IPS-18a (cell line): ENCODE results near the gene KCNK17.

Experiments used
- H3K27ac ChIP-seq: one replicate; pipeline ENCODE4 v1.5.1; 2013; ENCODE audit warnings: low read length
- H3K27me3 ChIP-seq: one replicate; pipeline ENCODE4 v1.6.1; 2013; ENCODE audit warnings: mild to moderate bottlenecking, low read length; ENCODE audit not compliant: control insufficient read depth, insufficient read depth
- H3K36me3 ChIP-seq: one replicate; pipeline ENCODE4 v1.6.1; 2013; ENCODE audit warnings: low read depth, low read length; ENCODE audit not compliant: control insufficient read depth
- H3K4me1 ChIP-seq: one replicate; pipeline ENCODE4 v1.6.1; 2013; ENCODE audit warnings: low read depth, low read length; ENCODE audit not compliant: control insufficient read depth
- H3K4me3 ChIP-seq: one replicate; pipeline ENCODE4 v1.5.1; 2013; ENCODE audit warnings: low read length
- H3K9ac ChIP-seq: one replicate; pipeline ENCODE4 v1.6.1; 2013; ENCODE audit warnings: mild to moderate bottlenecking, low read length, moderate library complexity
- H3K9me3 ChIP-seq: one replicate; pipeline ENCODE4 v1.6.1; 2013; ENCODE audit warnings: low read depth, low read length; ENCODE audit not compliant: control insufficient read depth

Gene KCNK17

GRCh38 chr6:39347206-39347605 lies 33.0 kb upstream of the KCNK17 start:
- H3K4me3 ChIP-seq = no peak overlapping the region
- no peak overlapping the region for H3K27ac ChIP-seq
- H3K27me3 ChIP-seq = no peaks in the 10 kb centered on the region
- no peaks in the 10 kb centered on the region for H3K9me3 ChIP-seq
- H3K4me1 ChIP-seq = peaks cover 20% of the 10 kb centered on the region
- H3K9ac ChIP-seq = no peak overlapping the region
- H3K36me3 ChIP-seq = no peaks in the 10 kb centered on the region

DNA sequence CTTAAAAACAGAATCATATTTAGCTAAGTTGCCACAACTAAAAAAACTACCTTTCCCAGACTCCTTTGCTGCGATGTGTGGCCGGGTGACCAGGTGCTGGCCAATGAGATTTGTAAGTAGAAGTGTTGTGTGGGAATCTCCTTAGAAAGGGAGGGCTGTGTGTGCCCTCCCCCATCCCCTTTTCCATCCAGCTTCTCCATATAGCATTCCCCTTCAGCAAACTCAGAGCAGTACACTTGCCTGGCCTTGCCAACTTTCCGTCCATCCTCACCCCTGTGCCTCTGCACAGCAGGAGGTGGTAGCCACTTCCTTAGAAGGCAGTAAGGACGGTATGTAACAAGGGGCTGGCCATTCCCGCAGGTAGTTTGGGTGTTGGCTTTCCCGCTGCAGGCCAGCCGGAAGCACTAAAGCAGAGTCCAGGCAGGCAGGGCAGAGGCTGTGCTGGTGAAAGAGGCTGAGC lies 30.6 kb upstream of the KCNK17 start:
- no peak overlapping the region for H3K27ac ChIP-seq
- H3K27me3 ChIP-seq = no peaks in the 10 kb centered on the region
- no peaks in the 10 kb centered on the region for H3K36me3 ChIP-seq
- peaks cover 20% of the 10 kb centered on the region for H3K4me1 ChIP-seq
- H3K9me3 ChIP-seq = no peaks in the 10 kb centered on the region
- H3K9ac ChIP-seq = no peak overlapping the region
- H3K4me3 ChIP-seq = no peak overlapping the region

DNA sequence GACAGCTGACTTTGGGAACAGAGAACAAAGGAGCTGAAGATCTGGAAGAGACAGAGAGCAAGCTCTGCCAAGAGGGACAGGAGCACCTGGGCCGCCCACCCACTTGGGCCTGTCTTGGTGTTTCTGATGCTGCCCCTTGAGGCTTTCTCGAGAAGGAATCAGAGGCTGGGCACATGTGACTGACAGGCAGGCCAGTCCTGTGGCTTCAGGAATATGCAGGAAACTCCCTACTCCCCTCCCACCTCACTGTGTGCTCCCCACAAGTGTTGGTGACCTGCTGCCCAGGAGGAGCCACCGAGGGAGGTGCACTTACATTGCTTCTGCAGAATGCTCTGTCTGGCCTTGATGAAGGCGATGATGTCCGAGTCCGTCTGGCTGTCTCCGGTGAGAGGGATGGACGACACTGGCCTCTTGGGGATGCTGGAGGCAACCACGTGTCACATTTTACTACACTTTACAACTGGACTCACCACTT lies 29.2 kb upstream of the KCNK17 start:
- Histone ChIP-seq H3K4me3 (no peak overlapping the region), H3K36me3 (no peaks in the 10 kb centered on the region), H3K4me1 (peaks cover 24% of the 10 kb centered on the region), H3K9me3 (no peaks in the 10 kb centered on the region), H3K27me3 (no peaks in the 10 kb centered on the region), H3K27ac (no peak overlapping the region), H3K9ac (no peak overlapping the region)

DNA sequence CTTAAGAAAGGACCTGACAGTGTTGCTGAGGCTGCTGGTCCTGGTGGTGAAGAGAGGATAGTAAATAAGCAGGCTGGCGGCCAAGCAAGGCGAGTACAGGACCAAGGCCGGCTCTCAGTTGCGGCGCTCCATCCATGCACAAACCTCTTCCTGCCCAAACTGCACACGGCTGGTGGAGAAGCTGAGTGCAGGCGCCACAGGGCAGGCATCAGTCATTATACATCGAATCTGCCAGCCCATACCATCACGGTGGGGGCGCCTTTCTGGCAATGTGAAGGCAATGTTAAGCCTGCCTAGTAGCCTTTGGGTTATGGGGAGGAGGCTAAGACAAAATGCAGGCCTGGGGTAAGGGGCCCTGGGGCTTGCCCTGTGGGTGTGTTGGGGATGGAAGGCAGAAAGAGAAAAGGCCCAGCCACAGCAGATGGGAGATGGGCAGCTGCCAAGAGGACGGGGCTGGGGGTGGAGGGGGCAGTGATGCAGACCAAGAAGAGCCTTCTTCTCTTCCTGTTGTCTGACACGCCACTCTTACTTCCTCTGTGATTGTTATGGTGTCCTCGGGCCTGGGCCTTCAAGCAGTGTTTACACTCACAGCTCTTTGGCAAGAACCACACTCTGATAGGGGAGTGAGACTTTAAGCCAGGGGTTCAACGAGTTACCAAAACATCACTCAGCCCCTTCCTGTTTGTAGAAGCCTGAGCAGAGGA lies 28.6 kb upstream of the KCNK17 start:
- Histone ChIP-seq H3K4me3 (no peak overlapping the region), H3K9me3 (no peaks in the 10 kb centered on the region), H3K9ac (no peak overlapping the region), H3K27me3 (no peaks in the 10 kb centered on the region), H3K36me3 (no peaks in the 10 kb centered on the region), H3K4me1 (peaks cover 20% of the 10 kb centered on the region), H3K27ac (no peak overlapping the region)

- Histone ChIP-seq H3K4me3 (no peak overlapping the region), H3K4me1 (peaks cover 20% of the 10 kb centered on the region), H3K9ac (no peak overlapping the region), H3K36me3 (no peaks in the 10 kb centered on the region), H3K27me3 (no peaks in the 10 kb centered on the region), H3K9me3 (no peaks in the 10 kb centered on the region), H3K27ac (no peak overlapping the region)
These were observed 27.7 kb upstream of the KCNK17 start for GRCh38 chr6:39341937-39342336.

DNA sequence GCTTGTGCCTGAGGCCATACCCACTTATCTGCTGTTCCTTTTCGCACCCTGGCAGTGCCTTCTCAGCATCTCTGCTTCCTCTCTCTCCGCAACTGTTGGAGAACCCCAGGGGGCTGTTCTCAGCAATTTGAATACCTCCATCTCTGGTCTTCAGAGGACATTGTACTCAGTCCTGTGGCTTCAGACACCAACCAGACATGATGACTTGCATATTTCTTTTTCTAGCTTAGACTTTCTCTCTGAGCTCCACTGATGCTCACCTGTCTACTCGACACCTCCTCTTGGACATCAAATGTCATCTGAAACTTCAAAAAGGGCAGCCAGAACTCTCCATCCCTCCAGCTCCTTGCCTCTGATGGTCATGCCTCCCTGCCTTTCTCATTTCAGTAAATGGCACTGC lies 27.1 kb upstream of the KCNK17 start:
- H3K27me3 ChIP-seq = no peaks in the 10 kb centered on the region
- H3K36me3 ChIP-seq = no peaks in the 10 kb centered on the region
- H3K4me1 ChIP-seq = peaks cover 20% of the 10 kb centered on the region
- H3K4me3 ChIP-seq = no peak overlapping the region
- no peaks in the 10 kb centered on the region for H3K9me3 ChIP-seq
- H3K9ac ChIP-seq = no peak overlapping the region
- no peak overlapping the region for H3K27ac ChIP-seq

DNA sequence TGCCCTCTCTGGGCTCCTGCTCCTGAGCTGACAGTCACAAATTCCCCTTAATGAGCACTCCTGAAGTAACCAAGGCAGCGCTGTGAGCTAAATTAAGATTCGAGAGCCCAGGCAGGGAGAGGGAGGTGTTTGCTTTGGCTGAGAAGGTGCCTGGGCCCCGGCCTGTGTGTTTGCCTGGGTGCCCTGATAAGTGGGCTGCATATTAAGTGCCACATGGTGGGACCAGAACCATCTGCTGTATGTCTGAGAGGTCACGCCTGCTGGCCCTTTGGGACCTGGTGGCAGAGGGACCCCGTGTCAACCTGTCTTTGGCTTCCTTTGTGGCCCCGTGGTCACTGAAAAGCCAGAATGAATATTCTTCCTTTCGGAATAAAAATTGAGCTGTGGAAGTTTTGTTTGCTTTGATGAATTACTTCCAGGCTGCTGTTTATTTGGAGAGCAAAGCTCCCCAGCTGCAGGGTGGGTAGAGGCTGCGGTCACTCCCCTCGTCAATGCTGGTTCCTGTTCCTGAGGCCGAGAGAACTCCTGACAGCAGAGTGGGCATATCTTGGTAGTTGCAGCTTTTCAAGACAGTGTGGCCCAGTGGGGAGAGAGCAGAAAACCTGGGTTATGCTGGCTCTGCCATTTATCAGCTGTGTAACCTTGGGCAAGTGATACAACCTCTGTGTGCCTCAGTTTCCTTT lies 25.8 kb upstream of the KCNK17 start:
- Histone ChIP-seq H3K4me1 (peaks cover 17% of the 10 kb centered on the region), H3K36me3 (no peaks in the 10 kb centered on the region)

GRCh38 chr6:39339096-39339867 lies 25.1 kb upstream of the KCNK17 start:
- Histone ChIP-seq H3K9me3 (no peaks in the 10 kb centered on the region), H3K9ac (no peak overlapping the region), H3K27me3 (no peaks in the 10 kb centered on the region), H3K4me3 (no peak overlapping the region), H3K4me1 (peaks cover 16% of the 10 kb centered on the region), H3K36me3 (no peaks in the 10 kb centered on the region), H3K27ac (no peak overlapping the region)

More for the DNA sequence above, 25.8 kb upstream of the KCNK17 start:
- Histone ChIP-seq H3K4me3 (no peak overlapping the region), H3K9ac (no peak overlapping the region), H3K27ac (no peak overlapping the region), H3K9me3 (no peaks in the 10 kb centered on the region), H3K27me3 (no peaks in the 10 kb centered on the region)

DNA sequence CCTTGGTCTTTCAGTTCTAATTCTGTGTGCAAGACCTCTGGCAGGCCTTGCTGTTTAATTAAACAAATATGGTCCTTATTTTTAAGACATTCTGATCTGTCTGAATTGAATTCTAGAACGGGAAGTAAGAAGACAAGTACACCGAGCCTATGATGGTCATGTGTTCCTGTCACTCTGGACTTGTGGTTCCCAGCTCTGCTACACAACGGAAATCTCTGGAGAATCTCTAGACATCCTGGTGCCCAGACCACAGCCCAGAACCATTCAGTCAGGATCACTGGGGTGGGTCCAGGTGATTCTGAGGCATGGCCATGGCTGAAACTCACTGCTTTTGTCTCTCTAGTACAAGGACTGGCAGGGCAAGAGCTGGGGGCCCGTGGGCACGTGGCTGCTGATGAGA lies 24.2 kb upstream of the KCNK17 start:
- Histone ChIP-seq H3K27me3 (no peaks in the 10 kb centered on the region), H3K27ac (no peak overlapping the region), H3K4me3 (no peak overlapping the region), H3K9ac (no peak overlapping the region), H3K9me3 (no peaks in the 10 kb centered on the region), H3K36me3 (no peaks in the 10 kb centered on the region), H3K4me1 (peaks cover 9% of the 10 kb centered on the region)

GRCh38 chr6:39335780-39336545 lies 21.7 kb upstream of the KCNK17 start:
- H3K27ac ChIP-seq = no peak overlapping the region

More at GRCh38 chr6:39335780-39336545, 21.7 kb upstream of the KCNK17 start:
- H3K9me3 ChIP-seq = no peaks in the 10 kb centered on the region
- H3K4me1 ChIP-seq = peaks cover 4% of the 10 kb centered on the region
- H3K4me3 ChIP-seq = no peak overlapping the region
- no peaks in the 10 kb centered on the region for H3K27me3 ChIP-seq
- no peaks in the 10 kb centered on the region for H3K36me3 ChIP-seq
- H3K9ac ChIP-seq = no peak overlapping the region
